GM12878 (cell line): ENCODE results near the gene PI16. TPM values are rescaled to one million over a fixed set of nuclear protein-coding genes. Genes with fewer than 3 reads are reported as not detected.
A peak's percentile ranks its signal among the peaks of the same experiment; 100 is the strongest.

ENCODE experiments used
- ATAC-seq: fragments of 200-7000 bp; cut with Tn5 transposase; 3 replicates; pipeline ENCODE4 v1.9.1; 2020; ENCODE audit warnings: mild to moderate bottlenecking, moderate library complexity
- BruUV-seq: library from RNA; stranded (reverse); fragments of 400-500 nt; replicated peaks from 2 replicates; lab custom pipeline; 2021; lab: Mats Ljungman, UMichigan
- CTCF ChIA-PET: fragments of 300-600 bp; sonication (Branson Sonifier 250); formaldehyde crosslinking; extraction: SDS; loops from one replicate; lab custom pipeline; 2021; ENCODE audit warnings: inconsistent platforms; lab: Yijun Ruan, JAX
- POLR2A ChIA-PET: fragments of 350-600 bp; formaldehyde crosslinking; extraction: SDS; loops from one replicate; lab custom pipeline; 2021; ENCODE audit warnings: inconsistent platforms; lab: Charles Lee
- RAD21 ChIA-PET: fragments of 300-600 bp; sonication (Branson Sonifier 250); formaldehyde crosslinking; loops from one replicate; lab custom pipeline; 2023; ENCODE audit warnings: antibody characterized with exemption; ENCODE audit not compliant: unreplicated experiment; lab: Charles Lee
- SMC1A ChIA-PET: fragments of 300-600 bp; sonication (Branson Sonifier 250); formaldehyde crosslinking; loops from one replicate; lab custom pipeline; 2023; ENCODE audit not compliant: unreplicated experiment, uncharacterized antibody; lab: Charles Lee
- DNase-seq: peaks from one replicate; pipeline ENCODE4 v3.0.0-alpha.2; 2011; ENCODE audit warnings: low read depth, low spot score
- FAIRE-seq: peaks from 3 replicates; lab custom pipeline; 2011; peaks lifted over from hg19 to GRCh38; lab: Jason Lieb, UNC
- H2AFZ ChIP-seq: 2 replicates; pipeline ENCODE4 v1.6.0; 2011; ENCODE audit warnings: low read depth, low read length, control low read depth; ENCODE audit not compliant: control insufficient read depth
- H3K27ac ChIP-seq: 2 replicates; pipeline ENCODE4 v1.5.1; 2011; ENCODE audit warnings: control low read depth; ENCODE audit not compliant: control insufficient read depth, insufficient read depth
- H3K27me3 ChIP-seq, 2 experiments: replicated peaks in 1 of 2; 2 replicates each; pipeline versions ENCODE4 v1.6.0 to v1.6.1; 2011; ENCODE audit warnings: low read length in 1 of 2; ENCODE audit not compliant: control insufficient read depth in 2 of 2, insufficient read depth in 2 of 2
- H3K36me3 ChIP-seq, 2 experiments: 2 replicates each; pipeline ENCODE4 v1.5.1; 2011; ENCODE audit warnings: low read length in 1 of 2; ENCODE audit not compliant: control insufficient read depth in 2 of 2, insufficient read depth in 2 of 2
- H3K4me1 ChIP-seq: 2 replicates; pipeline ENCODE4 v1.6.1; 2011; ENCODE audit warnings: mild to moderate bottlenecking, low read length, moderate library complexity, mixed read lengths; ENCODE audit not compliant: control insufficient read depth, insufficient read depth
- H3K4me2 ChIP-seq: 2 replicates; pipeline ENCODE4 v1.6.0; 2011; ENCODE audit warnings: control low read depth; ENCODE audit not compliant: control insufficient read depth, insufficient read depth
- H3K4me3 ChIP-seq: fragments of 200-600 bp; sonication (generic); 2 replicates; pipeline ENCODE4 v1.5.1; 2016
- H3K79me2 ChIP-seq: 2 replicates; pipeline ENCODE4 v1.6.0; 2011; ENCODE audit warnings: low read length; ENCODE audit not compliant: control insufficient read depth, insufficient read depth
- H3K9ac ChIP-seq: 2 replicates; pipeline ENCODE4 v1.8.0; 2011; ENCODE audit warnings: low read length, control low read depth, mixed read lengths; ENCODE audit not compliant: control insufficient read depth, insufficient read depth
- H3K9me3 ChIP-seq: replicated peaks from 3 replicates; pipeline ENCODE4 v1.5.1; 2011; ENCODE audit warnings: mild to moderate bottlenecking, low read length; ENCODE audit not compliant: control insufficient read depth, insufficient read depth
- H4K20me1 ChIP-seq: 2 replicates; pipeline ENCODE4 v1.6.0; 2011; ENCODE audit not compliant: control insufficient read depth, insufficient read depth
- FOS ChIP-seq: IDR thresholded peaks from 3 replicates; pipeline ENCODE4 v1.6.1; 2011; ENCODE audit warnings: borderline replicate concordance; ENCODE audit not compliant: insufficient read length; ENCODE audit errors: extremely low read depth
- IRF3 ChIP-seq: fragments of 450-650 bp; IDR thresholded peaks from 2 replicates; pipeline ENCODE4 v1.6.1; 2014; ENCODE audit warnings: mild to moderate bottlenecking
- IRF5 ChIP-seq: fragments of 450-650 bp; IDR thresholded peaks from 2 replicates; pipeline ENCODE4 v1.6.1; 2017; ENCODE audit warnings: borderline replicate concordance
- MYB ChIP-seq: fragments of 150-350 bp; IDR thresholded peaks from 2 replicates; pipeline ENCODE4 v1.6.1; 2014; ENCODE audit warnings: mild to moderate bottlenecking, low read depth, low read length, borderline replicate concordance
- POLR2A ChIP-seq: IDR thresholded peaks from 2 replicates; pipeline ENCODE4 v1.6.1; 2011; ENCODE audit warnings: low read depth, mild to moderate bottlenecking, low read length
- ZNF274 ChIP-seq: IDR thresholded peaks from one replicate; pipeline ENCODE4 v1.8.0; 2011; ENCODE audit not compliant: insufficient read length, insufficient read depth
- WGBS: methylation state at CpG from one replicate; pipeline ENCODE4 v1.1.6; 2016; ENCODE audit warnings: low lambda C conversion rate; ENCODE audit not compliant: insufficient replicate concordance, insufficient coverage; ENCODE audit errors: missing lambda C conversion rate; 5-methylcytosine and 5-hydroxymethylcytosine counted together
- in situ Hi-C: fragments of 300-500 bp; cut with MboI; formaldehyde crosslinking; loops from 9 replicates; pipeline ENCODE4 v1.14.3; 2018; ENCODE audit warnings: mixed read lengths
- intact Hi-C: fragments of 100-400 bp; cut with micrococcal nuclease; formaldehyde crosslinking; loops from one replicate; pipeline ENCODE4 v1.14.2; 2022; ENCODE audit not compliant: unreplicated experiment
- polyA plus RNA-seq, 11 experiments: library from polyadenylated mRNA; depleted of rRNA in 4 of 11; unstranded in 6 of 11; stranded (reverse) in 5 of 11; fragments of >200 nt; fragmentation: Nextera tagmentation in 4 of 11; fragmentation: Illumina TruSeq in 1 of 11; extraction: Ambion mirVana in 4 of 11; extraction: Trizol in 1 of 11; gene quantifications; 1 replicate in 1 of 11; 2 replicates in 10 of 11; pipeline versions ENCODE4 v1.2.1 to v1.2.3, GENCODE V29; 2011 to 2016; ENCODE audit warnings: inconsistent platforms in 2 of 11, missing spikeins in 2 of 11, low read depth in 1 of 11
- total RNA-seq, 4 experiments: library from RNA; depleted of rRNA in 3 of 4; stranded (reverse); fragments of >200 nt in 3 of 4; fragmentation: Illumina TruSeq in 1 of 4; extraction: Trizol in 1 of 4; gene quantifications; 2 replicates each; pipeline versions ENCODE4 v1.2.1 to v1.2.3, GENCODE V29; 2013 to 2021

PI16 gene
- total and polyA plus RNA-seq, 10 of the 15 experiments (the other 5 are each of a cell fraction or from before 2014, with no cell fraction given): 0.08 to 0.12 TPM; not detected in 8

- TF ChIP-seq IRF3: no peak
- no peak for TF ChIP-seq ZNF274
- TF ChIP-seq MYB: no peak
- TF ChIP-seq IRF5: no peak
- TF ChIP-seq, all 136 proteins: peak for 0
Measured at GRCh38 chr6:36976007-36976264, 21.4 kb downstream of the PI16 start (continued).

- Histone ChIP-seq H4K20me1 (peaks cover 14% of the 10 kb centered on the region), H3K79me2 (peaks cover 21% of the 10 kb centered on the region), H3K9me3 (no peaks in the 10 kb centered on the region), H3K27me3 (no peaks in the 10 kb centered on the region), H3K4me1 (no peaks in the 10 kb centered on the region), H2AFZ (no peak overlapping the region), H3K9ac (no peak overlapping the region), H3K4me2 (no peak overlapping the region), H3K27ac (no peak overlapping the region), H3K36me3 (peaks cover 42 to 47% of the 10 kb centered on the region in 2 experiments), H3K4me3 (no peak overlapping the region)
- ChIA-PET POLR2A (no interaction called here), RAD21 (interaction anchor here (3.5 kb wide), 1 partner anchor 42 kb away, joined by 38 read pairs; no protein-coding TSS in a partner anchor), SMC1A (interaction anchor here (1.0 to 7.3 kb wide), 2 partner anchors 10 to 42 kb away, joined by 3 to 60 read pairs; no protein-coding TSS in a partner anchor), CTCF (interaction anchor here (0.7 to 4.9 kb wide), 4 partner anchors 31 to 97 kb away, joined by 3 to 84 read pairs (median 4); partner anchors contain the start of gene C6orf89)
- ATAC-seq (no peak), DNase-seq (no peak), FAIRE-seq (no peak)
- 99% methylated on average over 5 of the region's 7 CpGs for WGBS
- no TSS peak for BruUV-seq
- intact Hi-C loops: no loop called here
- peak; percentile 22; the same call in 1 of the 2 replicates for TF ChIP-seq POLR2A
- TF ChIP-seq FOS: no peak
- in situ Hi-C loops: no loop called here
Measured at GRCh38 chr6:36976509-36976908, 22.0 kb downstream of the PI16 start.
